Endothelial cell of umbilical vein (primary cell): ENCODE data around the gene SNORC. TPM values are rescaled to one million over a fixed set of nuclear protein-coding genes. Genes with fewer than 3 reads are reported as not detected.
"Not testable (repeated sequence)": the region's sequence is repeated elsewhere in the genome, so short reads cannot be mapped to it uniquely, and the experiment has no call there.

ENCODE experiments used
- BruUV-seq: library from RNA; stranded (reverse); fragments of 400-500 nt; replicated peaks from 2 replicates; lab custom pipeline; 2021; lab: Mats Ljungman, UMichigan
- CTCF ChIA-PET: fragments of 300-600, 350-600 bp; sonication (Branson Sonifier 250); formaldehyde crosslinking; loops from one replicate; lab custom pipeline; 2021; ENCODE audit warnings: antibody characterized with exemption, inconsistent platforms; lab: Charles Lee
- POLR2A ChIA-PET: fragments of 300-600, 350-600 bp; sonication (Branson Sonifier 250); formaldehyde crosslinking; loops from one replicate; lab custom pipeline; 2021; ENCODE audit warnings: antibody characterized with exemption, inconsistent platforms; lab: Charles Lee
- DNase-seq: peaks from one replicate; pipeline ENCODE4 v3.0.0-alpha.2; 2011; ENCODE audit warnings: low read depth, low spot score
- FAIRE-seq: peaks from 2 replicates; lab custom pipeline; 2011; peaks lifted over from hg19 to GRCh38; lab: Jason Lieb, UNC
- H2AFZ ChIP-seq: 2 replicates; pipeline ENCODE4 v1.6.0; 2012; ENCODE audit warnings: low read depth, low read length, control low read depth, inconsistent platforms
- H3K27ac ChIP-seq: 2 replicates; pipeline ENCODE4 v1.5.1; 2011; ENCODE audit warnings: low read depth, mild to moderate bottlenecking, control low read depth, low read length, moderate library complexity; ENCODE audit not compliant: insufficient read depth
- H3K27me3 ChIP-seq, 2 experiments: 2 replicates each; pipeline versions ENCODE4 v1.6.0 to v1.6.1; 2011; ENCODE audit warnings: low read length in 2 of 2, mixed read lengths in 1 of 2; ENCODE audit not compliant: control insufficient read depth in 2 of 2, insufficient read depth in 2 of 2
- H3K36me3 ChIP-seq, 2 experiments: 2 replicates in 1 of 2; 3 replicates in 1 of 2; pipeline ENCODE4 v1.5.1; 2011; ENCODE audit warnings: low read length in 2 of 2, mild to moderate bottlenecking in 1 of 2, moderate library complexity in 1 of 2; ENCODE audit not compliant: control insufficient read depth in 2 of 2, insufficient read depth in 2 of 2; ENCODE audit errors: extremely low read depth in 1 of 2
- H3K4me1 ChIP-seq: 3 replicates; pipeline ENCODE4 v1.5.1; 2011; ENCODE audit warnings: mild to moderate bottlenecking, low read length; ENCODE audit not compliant: control insufficient read depth, insufficient read depth; ENCODE audit errors: extremely low read depth
- H3K4me2 ChIP-seq: 2 replicates; pipeline ENCODE4 v1.6.1; 2011; ENCODE audit warnings: low read length, control low read depth, mixed read lengths; ENCODE audit not compliant: insufficient read depth
- H3K4me3 ChIP-seq, 3 experiments: fragments of 200-600 bp in 1 of 3; sonication (generic), shearing (Covaris generic) in 1 of 3; replicated peaks in 1 of 3; 2 replicates each; pipeline ENCODE4 v1.5.1; 2011 to 2016; ENCODE audit warnings: control low read depth in 3 of 3, low read length in 3 of 3, mild to moderate bottlenecking in 2 of 3, inconsistent platforms in 1 of 3, low read depth in 1 of 3, moderate library complexity in 1 of 3; ENCODE audit not compliant: insufficient read depth in 1 of 3
- H3K79me2 ChIP-seq: 2 replicates; pipeline ENCODE4 v1.6.0; 2012; ENCODE audit warnings: low read length, inconsistent platforms; ENCODE audit not compliant: control insufficient read depth, insufficient read depth
- H3K9ac ChIP-seq: replicated peaks from 2 replicates; pipeline ENCODE3; 2011; ENCODE audit warnings: low read length, control low read depth; ENCODE audit not compliant: insufficient read depth; ENCODE audit errors: extremely low read depth
- H3K9me1 ChIP-seq: replicated peaks from 3 replicates; pipeline ENCODE4 v1.6.0; 2011; ENCODE audit warnings: mild to moderate bottlenecking, low read length; ENCODE audit not compliant: control insufficient read depth, insufficient read depth; ENCODE audit errors: extremely low read depth
- H3K9me3 ChIP-seq: replicated peaks from 2 replicates; pipeline ENCODE4 v1.5.1; 2012; ENCODE audit warnings: low read length, inconsistent platforms; ENCODE audit not compliant: control insufficient read depth, insufficient read depth
- H4K20me1 ChIP-seq: replicated peaks from 2 replicates; pipeline ENCODE3; 2011; ENCODE audit warnings: mild to moderate bottlenecking, low read length; ENCODE audit not compliant: control insufficient read depth, insufficient read depth; ENCODE audit errors: extremely low read depth
- GATA2 ChIP-seq: IDR thresholded peaks from 2 replicates; pipeline ENCODE4 v1.7.0; 2011; ENCODE audit warnings: low read depth, mild to moderate bottlenecking, moderate library complexity, mixed read lengths, low read length; ENCODE audit not compliant: insufficient read length, insufficient read depth
- JUN ChIP-seq: IDR thresholded peaks from 2 replicates; pipeline ENCODE4 v1.6.1; 2011; ENCODE audit warnings: borderline replicate concordance, low read depth; ENCODE audit not compliant: insufficient read length, insufficient read depth
- MYC ChIP-seq: IDR thresholded peaks from one replicate; pipeline ENCODE4 v1.6.1; 2011; ENCODE audit warnings: mild to moderate bottlenecking, low read depth, low read length
- dilution Hi-C: fragments of 300-500 bp; cut with MboI; formaldehyde crosslinking; loops from one replicate; pipeline ENCODE4 v1.15.0; 2019; ENCODE audit warnings: low sequenced_read_pairs; ENCODE audit not compliant: extremely low pct_ligation_motif_present
- intact Hi-C: fragments of 100-400 bp; cut with micrococcal nuclease; formaldehyde crosslinking; loops from one replicate; pipeline ENCODE4 v1.10.0; 2022
- polyA plus RNA-seq, 4 experiments: library from polyadenylated mRNA; depleted of rRNA in 3 of 4; stranded (reverse) in 3 of 4; unstranded in 1 of 4; fragments of >200 nt; gene quantifications; 2 replicates each; pipeline versions ENCODE4 v1.2.1 to v1.2.3, GENCODE V29; 2011 to 2012; ENCODE audit warnings: missing spikeins in 1 of 4
- total RNA-seq: library from RNA; stranded (reverse); gene quantifications from 2 replicates; pipeline ENCODE4 v1.2.3, GENCODE V29; 2021

The SNORC gene
- total and polyA plus RNA-seq, 2 donors (not counting 3 experiments of a cell fraction or from before 2014, with no cell fraction given): 1.4 to 4.0 TPM

DNA sequence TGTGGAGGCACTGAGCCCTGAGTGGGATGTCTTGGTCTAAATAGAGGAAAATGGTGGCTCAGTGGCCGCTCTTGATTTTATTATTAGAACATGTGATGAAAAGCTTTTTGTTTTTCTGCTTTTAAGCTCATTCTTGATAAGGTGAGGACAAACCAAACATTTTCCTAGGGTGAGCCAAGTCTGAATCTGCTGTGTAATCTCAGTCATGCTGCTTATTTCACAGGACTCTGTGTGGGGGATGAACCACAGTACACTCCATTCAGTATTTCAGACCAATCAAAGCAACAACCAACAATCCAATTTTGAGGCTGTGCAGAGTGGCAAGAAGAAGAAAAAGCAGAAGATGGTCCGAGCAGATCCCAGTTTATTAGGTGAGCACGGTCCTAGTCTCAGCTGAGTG is 20.0 kb upstream of the SNORC start:
- Histone ChIP-seq H3K27me3 (no peaks in the 10 kb centered on the region), H3K27ac (no peak overlapping the region), H4K20me1 (no peaks in the 10 kb centered on the region), H3K9me1 (no peaks in the 10 kb centered on the region), H3K36me3 (peaks cover 14 to 23% of the 10 kb centered on the region in 2 experiments), H3K4me1 (peaks cover 8% of the 10 kb centered on the region), H3K9me3 (no peaks in the 10 kb centered on the region), H3K79me2 (no peaks in the 10 kb centered on the region), H3K9ac (no peak overlapping the region), H2AFZ (no peak overlapping the region), H3K4me2 (no peak overlapping the region), H3K4me3 (no peak overlapping the region)
- CTCF ChIA-PET: interaction anchor here (2.1 kb wide), 1 partner anchor 179 kb away, joined by 4 read pairs; no protein-coding TSS in a partner anchor
- no peak for DNase-seq
- TF ChIP-seq MYC: no peak
- no peak for TF ChIP-seq JUN
- no peak for TF ChIP-seq GATA2
- dilution Hi-C loops (no loop called here), intact Hi-C loops (loop anchor here (5.0 to 10.0 kb wide), 2 partner anchors 287 to 595 kb away; no protein-coding TSS in a partner anchor)
- POLR2A ChIA-PET: no interaction called here
- BruUV-seq: no TSS peak
- no peak for FAIRE-seq

DNA sequence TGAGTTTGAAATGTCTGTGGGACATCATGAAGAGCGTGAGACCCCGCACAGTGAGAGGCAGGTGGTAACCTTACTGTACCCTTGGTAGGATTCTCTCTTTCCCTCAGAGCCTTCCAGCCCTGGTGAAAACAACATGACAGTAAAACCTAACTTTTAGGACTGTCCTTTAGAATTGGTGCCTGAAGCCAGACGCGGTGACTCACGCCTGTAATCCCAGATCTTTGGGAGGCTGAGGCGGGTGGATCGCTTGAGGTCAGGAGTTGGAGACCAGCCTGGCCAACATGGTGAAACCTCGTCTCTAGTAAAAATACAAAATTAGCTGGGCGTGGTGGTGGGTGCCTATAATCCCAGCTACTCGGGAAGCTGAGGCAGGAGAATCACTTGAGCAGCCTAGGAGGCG is 18.0 kb upstream of the SNORC start:
- CTCF ChIA-PET: interaction anchor here (1.2 to 4.9 kb wide), 10 partner anchors 11 to 411 kb away, joined by 3 to 55 read pairs (median 4); partner anchors contain the start of gene INPP5D
- H4K20me1 ChIP-seq, H3K9ac ChIP-seq, BruUV-seq, POLR2A ChIA-PET, dilution Hi-C loops, H3K9me3 ChIP-seq, H3K79me2 ChIP-seq, H3K4me1 ChIP-seq, H3K9me1 ChIP-seq, H3K4me2 ChIP-seq, DNase-seq, FAIRE-seq, H3K27ac ChIP-seq, H2AFZ ChIP-seq, H3K27me3 ChIP-seq, H3K4me3 ChIP-seq: not testable (repeated sequence)
- H3K36me3 ChIP-seq: peaks cover 6 to 21% of the 10 kb centered on the region in 2 experiments
- intact Hi-C loops: loop anchor here (5.0 to 10.0 kb wide), 2 partner anchors 285 to 593 kb away; no protein-coding TSS in a partner anchor
